Epithelial cell of esophagus (primary cell): Measurements from ENCODE around the gene AFAP1.
A peak's percentile ranks its signal among the peaks of the same experiment; 100 is the strongest.

Experiments used
- DNase-seq: peaks from one replicate; pipeline ENCODE4 v3.0.0; 2010; ENCODE audit warnings: low read depth
- H3K4me3 ChIP-seq: 2 replicates; pipeline ENCODE4 v1.5.1; 2011; ENCODE audit warnings: mild to moderate bottlenecking, low read length, control low read depth
- TF ChIP-seq, protein P1 (sequence below): IDR thresholded peaks from 2 replicates; pipeline ENCODE4 v1.5.1; 2011; ENCODE audit warnings: low read depth, mild to moderate bottlenecking, low read length, control low read depth, inconsistent platforms; ENCODE audit not compliant: insufficient read depth; ENCODE audit errors: missing control alignments

The AFAP1 gene

DNA sequence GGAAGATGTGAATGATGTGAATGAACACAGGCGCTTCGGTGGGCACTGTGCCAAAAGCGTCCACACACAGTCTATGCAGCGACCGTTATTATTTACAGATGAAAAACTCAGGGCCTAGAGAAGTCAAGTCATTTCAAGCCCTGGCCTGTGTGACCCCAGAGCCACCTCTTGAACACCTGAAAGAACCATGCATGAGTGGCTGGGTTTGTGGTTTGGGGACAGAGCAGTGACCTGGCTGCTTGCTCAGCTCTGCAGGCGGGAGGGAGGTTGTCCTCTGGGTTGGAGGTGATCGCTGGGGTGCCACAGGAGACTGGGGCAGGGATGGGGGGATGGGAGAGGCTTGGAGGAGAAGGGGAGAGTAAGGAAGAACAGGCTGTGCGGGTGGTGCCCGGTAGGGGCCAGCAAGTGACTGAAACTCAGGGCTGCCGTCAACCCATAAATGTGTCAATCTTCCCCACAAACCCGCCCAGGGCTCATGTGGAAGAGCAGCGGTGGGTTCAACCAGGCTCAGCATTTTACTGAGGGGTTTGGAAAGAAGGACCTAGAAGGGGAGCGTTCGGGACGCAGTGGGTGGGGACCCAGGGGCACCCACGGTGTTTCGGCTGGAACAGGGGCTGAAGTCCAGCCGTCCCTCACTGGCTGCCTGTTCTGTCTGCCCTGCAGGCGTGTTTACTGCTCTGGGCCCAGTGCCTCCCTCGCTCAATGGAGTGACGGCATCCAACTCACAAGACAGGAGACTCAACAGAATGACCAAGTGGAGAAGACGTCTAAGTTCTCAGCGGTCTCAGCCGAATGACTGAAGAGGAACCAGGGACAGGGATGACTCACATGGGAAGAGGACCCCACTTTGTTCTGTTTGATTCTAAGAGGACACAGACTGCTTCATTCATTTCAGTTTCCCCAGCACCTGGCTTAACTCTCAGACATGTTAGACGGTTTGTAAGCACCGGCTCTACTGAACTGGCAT is 167.8 kb downstream of the AFAP1 start:
- H3K4me3 ChIP-seq = no peak overlapping the region
- TF ChIP-seq, protein P1, sequence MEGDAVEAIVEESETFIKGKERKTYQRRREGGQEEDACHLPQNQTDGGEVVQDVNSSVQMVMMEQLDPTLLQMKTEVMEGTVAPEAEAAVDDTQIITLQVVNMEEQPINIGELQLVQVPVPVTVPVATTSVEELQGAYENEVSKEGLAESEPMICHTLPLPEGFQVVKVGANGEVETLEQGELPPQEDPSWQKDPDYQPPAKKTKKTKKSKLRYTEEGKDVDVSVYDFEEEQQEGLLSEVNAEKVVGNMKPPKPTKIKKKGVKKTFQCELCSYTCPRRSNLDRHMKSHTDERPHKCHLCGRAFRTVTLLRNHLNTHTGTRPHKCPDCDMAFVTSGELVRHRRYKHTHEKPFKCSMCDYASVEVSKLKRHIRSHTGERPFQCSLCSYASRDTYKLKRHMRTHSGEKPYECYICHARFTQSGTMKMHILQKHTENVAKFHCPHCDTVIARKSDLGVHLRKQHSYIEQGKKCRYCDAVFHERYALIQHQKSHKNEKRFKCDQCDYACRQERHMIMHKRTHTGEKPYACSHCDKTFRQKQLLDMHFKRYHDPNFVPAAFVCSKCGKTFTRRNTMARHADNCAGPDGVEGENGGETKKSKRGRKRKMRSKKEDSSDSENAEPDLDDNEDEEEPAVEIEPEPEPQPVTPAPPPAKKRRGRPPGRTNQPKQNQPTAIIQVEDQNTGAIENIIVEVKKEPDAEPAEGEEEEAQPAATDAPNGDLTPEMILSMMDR = no peak
- no peak for DNase-seq

DNA sequence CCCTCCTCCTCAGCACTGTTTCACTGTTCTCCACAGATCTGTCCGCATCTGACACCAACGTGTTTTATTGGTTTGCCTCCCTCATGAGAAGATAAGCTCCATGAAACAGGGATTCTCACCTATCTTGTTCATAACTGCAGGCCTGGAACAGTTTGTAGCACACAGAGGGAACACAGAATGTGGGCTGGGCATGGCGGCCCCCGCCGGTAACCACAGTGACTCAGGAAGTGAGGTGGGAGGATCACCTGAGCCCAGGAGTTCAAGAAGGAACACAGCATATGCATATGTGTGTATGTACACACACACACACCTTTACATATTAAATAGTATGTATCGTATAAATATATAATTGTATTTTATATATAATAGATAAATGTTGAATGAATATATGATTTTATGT is 168.6 kb downstream of the AFAP1 start:
- TF ChIP-seq, protein P1 = no peak
- no peak overlapping the region for H3K4me3 ChIP-seq

DNA sequence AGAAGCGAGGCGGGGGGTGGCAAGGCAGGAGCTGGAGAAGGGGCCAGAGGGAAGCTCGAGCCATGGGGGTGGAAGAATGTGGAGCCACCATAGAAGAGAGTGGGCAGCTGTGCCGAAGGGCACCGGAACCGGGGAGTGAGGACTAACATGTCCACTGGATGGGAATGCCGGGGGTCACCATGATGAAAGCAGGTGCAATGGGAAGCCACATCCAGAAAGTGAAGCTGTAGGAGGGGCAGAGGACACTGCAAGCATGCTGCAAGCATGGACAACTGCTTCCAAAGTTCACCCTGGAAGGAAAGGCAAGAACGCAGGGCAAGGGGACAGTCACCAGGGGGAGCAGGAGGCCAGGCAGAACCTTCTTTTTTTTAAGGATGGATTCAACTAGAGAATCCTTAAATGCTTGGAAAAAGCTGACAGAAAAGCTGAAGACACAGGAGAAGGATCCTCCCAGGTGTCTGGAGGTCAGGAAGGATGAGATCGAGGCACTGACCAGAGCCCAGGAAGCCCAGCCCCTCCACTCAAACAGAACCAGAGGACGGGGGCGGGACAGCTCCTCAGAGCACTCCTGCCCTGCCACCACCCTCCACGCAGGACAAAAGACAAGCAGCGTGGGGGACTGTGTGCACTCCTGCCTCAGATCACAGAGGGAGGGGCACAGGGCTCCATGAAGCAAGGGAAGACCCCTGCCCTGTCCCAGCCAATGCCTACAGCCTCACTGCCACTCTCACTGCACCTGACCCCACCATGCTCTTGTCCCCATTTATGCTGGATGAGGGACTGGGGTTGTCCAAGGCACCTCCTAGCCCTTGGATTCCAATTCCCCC is 169.2 kb downstream of the AFAP1 start:
- H3K4me3 ChIP-seq = no peak overlapping the region
- peak; percentile 17 for DNase-seq
- TF ChIP-seq, protein P1 = peak; percentile 57

More for the DNA sequence above, 168.6 kb downstream of the AFAP1 start:
- no peak for DNase-seq

DNA sequence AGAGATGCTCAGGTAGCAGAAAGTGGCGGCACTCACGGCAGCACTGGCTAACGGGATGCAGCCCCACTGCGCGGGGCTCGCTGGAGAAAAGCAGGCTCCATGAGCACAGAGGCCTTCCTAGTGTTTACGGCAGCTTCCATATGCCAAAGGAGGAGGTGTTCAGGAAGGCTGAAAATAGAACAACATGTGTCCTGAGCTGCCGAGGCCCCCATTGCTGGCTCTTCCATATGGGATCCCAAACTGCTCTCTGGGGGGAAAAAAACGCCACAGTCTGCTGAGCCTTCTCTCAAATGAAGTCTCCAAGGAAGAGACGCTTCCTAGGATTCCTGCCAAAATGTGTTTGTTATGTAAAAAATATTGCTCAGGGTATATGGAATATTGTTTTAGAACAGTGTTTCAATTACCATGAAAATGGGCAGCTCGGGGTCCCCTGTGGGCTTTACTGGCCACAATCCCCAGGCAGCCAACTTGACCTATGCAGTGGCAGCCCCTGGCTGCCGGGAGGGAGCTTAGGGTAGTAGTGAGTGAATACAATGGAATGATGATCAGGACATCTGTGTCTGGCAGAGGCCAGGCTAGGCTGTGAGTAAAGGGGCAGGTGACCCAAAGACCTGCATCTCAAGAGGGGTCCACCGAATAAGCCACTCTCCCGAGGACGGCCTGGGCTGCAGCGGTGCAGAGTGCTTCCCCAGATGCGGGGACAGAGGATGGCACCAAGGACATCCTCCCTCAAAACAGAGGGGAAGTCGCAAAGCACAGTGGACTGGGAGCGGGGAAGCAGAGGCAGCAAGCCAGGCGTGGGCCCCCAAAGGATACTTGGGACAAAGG is 170.1 kb downstream of the AFAP1 start:
- DNase-seq = no peak
- TF ChIP-seq, protein P1 = no peak
- H3K4me3 ChIP-seq = no peak overlapping the region

DNA sequence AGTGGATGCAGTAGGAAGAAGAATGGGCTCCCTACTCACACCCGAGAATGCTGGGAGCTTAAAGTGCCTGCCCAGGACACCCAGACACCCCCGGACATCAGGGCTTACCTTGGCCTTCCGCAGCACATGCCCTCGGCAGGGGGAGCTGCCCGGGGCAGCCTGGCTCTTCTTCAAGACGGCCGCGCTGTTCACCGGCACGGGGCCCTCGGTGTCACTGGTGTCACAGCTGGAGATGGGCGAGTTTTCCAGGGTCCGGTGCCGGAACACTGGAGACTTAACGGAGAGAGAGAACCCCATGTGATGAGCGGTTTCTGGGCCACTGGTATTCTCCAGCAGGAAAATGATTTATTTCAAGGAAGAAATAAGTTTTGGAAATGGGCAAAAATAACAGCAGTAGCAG is 170.9 kb downstream of the AFAP1 start:
- DNase-seq = no peak
- TF ChIP-seq, protein P1 = no peak

DNA sequence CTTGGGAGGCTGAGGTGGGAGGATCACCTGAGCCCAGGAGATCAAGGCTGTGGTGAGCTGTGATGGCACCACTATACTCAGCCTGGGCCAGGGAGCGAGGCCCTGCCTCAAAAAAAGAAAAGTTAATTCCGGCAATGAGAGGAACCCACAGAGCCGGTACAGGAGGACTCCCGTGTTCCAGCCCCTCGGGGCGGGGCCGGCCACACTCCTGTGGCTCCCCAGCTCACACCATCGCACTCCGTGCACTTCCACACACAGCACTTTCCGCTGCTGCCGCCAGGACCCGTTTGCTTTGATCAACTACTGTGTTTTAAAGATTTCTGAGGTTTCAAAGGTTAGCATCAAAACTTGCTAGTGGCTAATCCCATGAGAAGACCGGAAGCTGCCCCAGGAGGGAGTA is 171.7 kb downstream of the AFAP1 start:
- TF ChIP-seq, protein P1 = no peak
- no peak for DNase-seq
- H3K4me3 ChIP-seq = no peak overlapping the region

More for the DNA sequence above, 170.9 kb downstream of the AFAP1 start:
- no peak overlapping the region for H3K4me3 ChIP-seq
